Stimulated activated CD8-positive, alpha-beta memory T cell treated with anti-CD3 and anti-CD28 coated beads, Interleukin-15, amount 100 ng/mL, for 1 hour (primary cell): Measurements from ENCODE around the gene MZB1.
A peak's percentile ranks its signal among the peaks of the same experiment; 100 is the strongest.

ENCODE experiments used
- DNase-seq: peaks from one replicate; pipeline ENCODE4 v3.0.0-alpha.2; 2020; ENCODE audit warnings: low read depth

The MZB1 gene, protein sequence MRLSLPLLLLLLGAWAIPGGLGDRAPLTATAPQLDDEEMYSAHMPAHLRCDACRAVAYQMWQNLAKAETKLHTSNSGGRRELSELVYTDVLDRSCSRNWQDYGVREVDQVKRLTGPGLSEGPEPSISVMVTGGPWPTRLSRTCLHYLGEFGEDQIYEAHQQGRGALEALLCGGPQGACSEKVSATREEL

DNA sequence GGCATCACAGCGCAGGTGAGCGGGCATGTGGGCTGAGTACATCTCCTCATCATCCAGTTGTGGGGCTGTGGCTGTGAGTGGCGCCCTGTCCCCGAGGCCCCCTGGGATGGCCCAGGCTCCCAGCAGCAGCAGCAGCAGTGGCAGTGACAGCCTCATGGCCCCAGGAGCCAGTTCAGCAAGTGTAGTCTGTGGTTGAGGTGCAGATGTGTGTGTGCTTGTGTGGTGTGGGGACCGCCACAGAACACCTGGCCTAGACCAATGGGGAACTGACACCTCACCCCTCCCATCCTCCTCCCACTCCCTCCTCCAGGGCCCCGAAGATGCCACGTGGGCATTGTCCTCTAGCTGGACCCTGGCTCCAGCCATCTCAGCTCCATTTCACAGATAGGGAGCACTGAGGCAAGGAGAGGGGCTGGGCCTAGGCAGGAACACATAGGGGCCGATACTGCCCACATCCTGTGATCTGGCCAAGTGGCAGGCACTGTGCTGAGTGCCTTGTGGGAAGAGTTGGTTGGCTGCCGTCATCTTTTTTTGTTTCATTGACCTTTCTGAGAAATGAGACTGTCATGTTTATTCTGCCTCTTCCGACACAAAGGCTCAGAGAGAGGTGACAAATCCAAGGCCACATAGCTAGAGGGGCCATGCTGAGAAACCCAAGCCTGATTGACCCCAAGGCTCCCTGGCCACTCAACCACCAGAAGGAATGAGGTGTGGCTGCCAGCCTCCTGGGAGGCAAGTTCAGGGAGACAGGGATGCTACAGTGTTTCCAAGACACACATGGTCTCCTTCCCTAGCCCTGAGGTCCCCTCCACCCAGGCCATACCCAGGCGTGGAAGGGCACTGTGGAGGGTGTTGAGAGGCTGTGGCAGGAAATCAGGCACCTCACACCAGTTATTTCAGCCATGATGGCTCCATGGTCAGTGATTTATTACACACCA lies at the start of gene MZB1:
Gene MZB1 (minus strand): TSS at position 213 of the 938 bp plus-strand sequence. CDS start 57 bp downstream, at position 156.
- DNase-seq = no peak

DNA sequence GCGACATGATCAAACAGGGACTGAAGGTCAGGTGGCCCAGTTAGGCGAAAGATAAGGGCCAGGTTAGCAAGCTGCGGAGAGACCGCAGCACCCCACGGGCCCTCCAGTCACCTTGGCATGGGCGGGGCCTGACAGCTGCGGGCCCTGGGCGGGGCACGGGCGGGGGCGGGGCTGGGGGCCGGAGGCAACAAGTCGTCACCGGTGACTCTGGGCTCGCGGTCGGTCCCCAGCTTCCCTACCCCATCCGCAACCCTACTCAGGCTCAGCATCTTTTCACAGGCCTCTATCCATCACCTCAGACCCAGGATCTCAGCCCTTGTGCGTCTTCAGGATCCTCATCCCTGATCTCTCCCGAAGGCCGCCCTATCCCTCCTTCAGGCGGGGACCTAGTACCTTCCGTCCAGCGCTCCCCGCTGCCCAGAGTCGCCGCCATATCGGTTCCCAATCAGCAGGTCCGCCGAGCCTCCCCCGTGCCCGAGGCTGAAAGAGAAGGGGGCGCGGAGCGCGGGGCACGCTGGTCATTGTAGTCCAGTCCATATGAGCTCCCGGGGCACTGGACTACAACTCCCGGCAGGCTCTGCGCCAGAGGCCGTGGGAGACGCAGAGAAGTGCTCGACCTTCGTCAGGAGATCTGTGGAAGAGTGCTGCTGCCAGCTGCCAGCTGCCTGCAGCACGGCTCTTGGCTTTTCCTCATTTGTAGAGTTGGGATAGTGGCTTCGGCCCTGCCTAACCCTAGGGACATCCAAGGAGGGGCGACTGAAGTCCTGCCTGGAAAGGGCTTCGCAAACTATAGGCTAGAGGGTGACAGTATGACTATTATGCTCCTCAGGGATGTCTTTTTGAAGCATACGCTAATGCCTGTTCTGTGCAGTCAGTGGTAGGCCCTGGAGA lies 49.5 kb upstream of the MZB1 start, which contains the start of gene DNAJC18:
Gene DNAJC18 (minus strand): TSS at position 513 of the 891 bp plus-strand sequence. CDS start 80 bp downstream, at position 433.
- peak; percentile 81 for DNase-seq

DNA sequence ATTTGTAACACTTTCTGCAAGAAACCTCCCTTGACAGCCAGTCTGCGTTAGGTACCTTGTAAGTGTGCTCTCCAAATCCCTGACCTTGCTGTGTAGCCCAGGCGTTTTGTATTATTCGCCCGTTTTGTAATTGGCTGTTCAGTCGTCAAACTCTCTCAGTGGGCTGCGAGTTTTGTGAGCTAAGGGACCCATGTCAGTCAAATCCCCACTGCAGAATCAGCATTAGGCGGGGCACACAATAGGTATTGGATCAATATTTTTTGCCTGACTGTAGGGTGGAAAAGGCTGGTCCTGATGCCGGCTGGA lies 48.9 kb upstream of the MZB1 start:
- DNase-seq = no peak

DNA sequence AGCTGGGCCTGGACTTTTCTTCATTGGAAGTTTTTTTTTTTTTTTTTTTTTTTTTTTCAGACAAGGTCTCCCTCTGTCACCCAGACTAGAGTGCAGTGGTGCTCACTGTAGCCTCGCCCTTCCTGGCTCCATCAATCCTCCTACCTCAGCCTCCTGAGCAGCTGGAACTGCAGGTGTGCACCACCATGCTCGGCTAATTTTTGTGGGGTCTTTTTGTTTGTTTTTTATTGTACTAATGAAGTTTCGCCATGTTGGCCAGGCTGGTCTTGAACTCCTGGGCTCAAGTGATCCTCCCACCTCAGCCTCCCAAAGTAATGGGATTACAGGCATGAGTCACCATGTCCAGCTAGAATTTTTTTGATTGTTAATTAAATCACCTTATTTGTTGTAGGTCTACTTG lies 46.0 kb upstream of the MZB1 start:
- no peak for DNase-seq

DNA sequence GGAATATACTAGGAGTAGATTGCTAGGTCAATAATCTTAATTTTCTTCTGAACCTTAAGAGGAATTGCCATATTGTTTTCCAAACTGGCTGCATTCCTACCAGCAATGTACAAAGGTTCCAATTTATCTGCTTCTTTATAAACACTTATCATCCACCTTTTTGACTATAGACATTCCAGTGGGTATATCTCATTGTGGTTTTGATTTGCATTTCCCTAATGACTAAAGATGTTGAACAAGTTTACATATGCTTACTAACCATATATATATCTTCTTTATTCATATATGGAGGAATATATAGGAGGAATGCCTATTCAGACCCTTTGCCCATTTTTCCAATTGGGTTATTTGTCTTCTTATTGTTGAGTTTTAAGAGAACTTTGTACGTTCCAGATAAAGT lies 42.0 kb upstream of the MZB1 start:
- no peak for DNase-seq

DNA sequence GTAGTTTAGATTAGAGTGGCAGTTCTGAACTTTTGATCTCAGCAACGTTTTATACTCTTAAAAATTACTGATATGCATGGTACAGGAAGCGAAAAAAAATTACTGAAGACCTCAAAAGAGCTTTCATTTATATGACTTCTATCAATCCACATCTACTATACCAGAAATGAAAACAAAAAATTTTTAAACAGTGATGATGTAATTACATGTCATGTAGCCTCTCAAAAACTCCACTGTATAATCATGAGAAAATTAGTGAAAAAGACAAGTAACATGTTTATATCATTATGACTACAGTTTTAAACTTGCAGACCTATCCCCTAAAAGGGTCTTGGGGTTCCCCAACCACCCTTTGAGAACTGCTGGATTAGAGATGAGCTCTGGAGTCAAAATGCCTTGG lies 40.3 kb upstream of the MZB1 start:
- DNase-seq = no peak

DNA sequence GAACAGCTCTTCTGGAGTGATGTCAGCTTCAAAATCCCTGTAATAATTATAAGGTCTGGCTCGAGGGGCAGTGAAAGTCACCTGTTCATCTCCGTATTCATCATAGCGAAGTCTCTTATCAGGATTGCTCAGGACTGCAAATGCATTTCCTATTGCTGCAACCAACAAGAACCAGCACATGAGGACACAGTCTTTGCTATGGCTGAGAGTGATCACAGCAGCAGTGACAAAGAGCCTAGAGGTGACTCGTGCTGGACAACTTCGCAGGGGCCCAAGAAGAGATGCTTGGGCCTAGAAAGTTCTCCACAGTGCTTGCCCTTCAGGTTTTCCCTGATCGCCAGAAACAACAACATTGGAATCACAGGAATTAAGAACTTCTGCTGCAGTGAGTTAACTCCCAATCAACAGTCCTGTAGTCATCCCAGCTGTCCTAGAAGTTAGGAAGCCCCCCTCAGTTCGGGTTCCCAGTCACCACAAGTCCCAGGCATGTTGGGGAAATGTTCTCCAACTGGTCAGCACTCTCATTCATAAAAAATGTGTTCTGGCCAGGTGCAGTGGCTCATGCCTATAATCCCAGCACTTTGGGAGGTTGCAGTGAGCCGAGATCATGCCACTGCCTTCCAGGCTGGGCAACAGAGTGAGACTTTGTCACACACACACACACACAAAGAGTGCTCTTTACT lies 36.6 kb upstream of the MZB1 start:
- no peak for DNase-seq

DNA sequence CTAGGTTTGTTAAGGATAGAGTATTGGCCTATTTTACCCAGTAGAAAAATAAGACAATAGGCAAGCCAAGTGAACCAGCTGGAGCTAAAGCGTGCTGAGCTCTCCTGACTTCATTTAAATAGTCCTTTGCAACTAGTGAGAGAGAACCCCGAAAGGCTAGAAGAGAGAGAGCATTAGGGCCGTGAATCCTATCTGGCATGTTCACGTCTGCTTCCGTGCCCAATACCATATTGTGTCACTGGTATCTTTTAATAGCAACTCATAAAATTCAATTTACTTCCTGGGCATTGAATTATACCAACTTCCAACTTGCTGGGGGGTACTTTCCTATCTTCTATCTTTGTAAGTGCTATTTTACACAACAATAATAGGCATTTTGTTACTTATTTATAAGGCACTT lies 35.8 kb upstream of the MZB1 start:
- DNase-seq = no peak

DNA sequence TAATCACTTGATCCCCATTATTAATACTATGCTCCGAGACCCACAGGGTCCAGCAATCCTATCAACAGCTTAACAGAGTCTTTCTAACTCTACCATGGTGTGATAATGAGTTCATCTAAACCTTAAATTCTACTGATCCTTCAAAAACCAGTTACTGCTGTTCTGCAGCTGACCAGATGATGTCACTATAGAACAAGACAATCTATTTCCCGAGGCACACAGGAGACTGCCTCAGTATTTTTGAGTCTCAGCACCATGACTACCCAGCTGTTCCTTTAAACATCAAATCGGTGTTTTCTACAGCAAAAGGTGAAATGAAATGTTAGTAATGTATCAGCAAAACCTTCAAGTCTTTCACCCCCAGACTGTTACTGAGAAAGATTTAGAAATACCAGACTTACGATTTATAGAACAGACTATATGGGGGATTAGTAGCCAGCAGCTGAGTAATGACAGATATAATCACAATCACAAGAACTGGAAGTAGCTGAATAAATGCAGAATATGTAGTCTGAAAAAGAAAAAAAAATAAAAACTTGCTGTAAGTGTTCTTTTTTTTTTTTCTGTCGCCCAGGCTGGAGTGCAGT lies 32.7 kb upstream of the MZB1 start:
- DNase-seq = no peak

DNA sequence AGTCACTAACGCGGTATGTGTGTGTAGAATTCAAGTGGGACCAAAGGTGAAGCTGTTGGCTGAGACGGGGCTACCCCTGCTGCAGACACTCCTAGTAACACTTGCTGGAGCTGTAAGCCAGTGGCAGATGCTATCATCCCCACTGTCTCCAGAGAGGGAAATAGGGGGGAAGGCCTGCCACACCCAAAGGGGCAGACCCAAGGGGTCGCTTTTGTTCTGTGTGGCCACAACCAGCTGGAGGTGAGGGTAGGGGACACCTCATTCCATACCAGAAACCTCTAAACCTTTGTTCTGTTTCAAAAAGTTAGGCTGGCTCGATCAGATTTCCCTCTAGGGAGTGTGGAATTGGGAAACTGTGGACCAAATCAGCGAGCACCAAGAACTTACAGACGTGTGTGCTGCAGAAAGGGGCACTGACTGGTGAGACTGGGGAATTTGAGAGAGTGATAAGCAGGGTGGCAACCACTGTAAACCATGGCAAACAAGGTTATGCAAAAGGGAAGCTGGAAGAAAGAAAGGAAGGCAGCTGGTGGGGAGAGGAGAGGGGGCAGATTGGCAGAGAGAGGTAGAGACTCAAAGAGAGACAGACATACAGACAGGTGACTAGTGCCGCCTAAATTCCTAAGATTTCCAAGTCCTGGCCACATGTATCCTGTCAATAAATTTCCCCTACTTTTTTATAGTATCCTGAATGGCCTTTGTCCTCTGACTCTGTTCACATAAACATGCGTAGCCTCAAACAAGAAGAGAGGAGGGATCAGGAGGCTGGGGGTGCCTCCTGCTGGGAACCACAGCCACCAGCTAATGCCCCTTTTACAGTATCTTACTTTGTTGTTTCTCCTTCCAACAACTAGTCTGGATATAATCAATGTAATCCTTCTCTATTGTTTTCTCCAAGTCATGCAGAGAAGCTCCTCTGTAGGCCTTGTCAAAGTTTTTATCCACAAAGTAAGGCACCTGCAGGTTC lies 29.8 kb upstream of the MZB1 start:
- DNase-seq = no peak

DNA sequence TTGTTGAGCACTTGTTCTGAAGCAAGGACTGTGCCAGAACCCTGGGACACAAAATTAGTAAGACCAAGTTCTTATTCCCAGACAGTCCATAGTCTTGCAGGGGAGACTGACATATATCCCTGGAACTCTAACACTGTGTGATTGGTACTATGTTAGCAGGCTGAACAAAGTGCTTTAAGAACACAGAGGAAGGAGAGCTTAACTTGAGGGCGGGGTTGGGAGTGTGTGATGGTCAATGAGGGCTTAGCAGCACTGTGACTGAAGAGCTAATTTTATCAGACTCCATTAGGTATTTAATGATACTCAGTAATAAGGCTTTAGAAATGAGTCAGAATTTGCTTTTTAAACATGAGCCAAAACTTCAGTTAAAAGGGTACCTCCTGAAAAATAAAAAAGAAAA lies 29.1 kb upstream of the MZB1 start:
- no peak for DNase-seq

DNA sequence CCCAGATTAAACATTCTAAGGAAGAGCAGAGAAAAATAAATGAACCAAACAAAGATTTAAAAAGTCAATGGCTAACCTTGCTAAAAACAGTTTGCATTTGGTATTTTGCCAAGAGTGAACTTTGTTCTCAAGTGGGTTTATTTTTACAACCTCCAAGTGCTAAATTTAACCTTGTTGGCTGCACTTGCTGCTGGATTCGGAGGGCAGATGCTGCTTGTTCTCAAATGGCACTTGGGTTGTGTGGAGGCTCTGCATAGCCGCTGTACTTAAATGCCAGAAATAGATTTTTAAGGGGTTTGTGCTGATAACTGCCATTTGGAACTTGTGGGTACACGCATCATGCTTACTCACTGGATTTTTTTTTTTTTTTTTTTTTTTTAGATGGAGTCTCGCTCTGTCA lies 27.5 kb upstream of the MZB1 start:
- no peak for DNase-seq

DNA sequence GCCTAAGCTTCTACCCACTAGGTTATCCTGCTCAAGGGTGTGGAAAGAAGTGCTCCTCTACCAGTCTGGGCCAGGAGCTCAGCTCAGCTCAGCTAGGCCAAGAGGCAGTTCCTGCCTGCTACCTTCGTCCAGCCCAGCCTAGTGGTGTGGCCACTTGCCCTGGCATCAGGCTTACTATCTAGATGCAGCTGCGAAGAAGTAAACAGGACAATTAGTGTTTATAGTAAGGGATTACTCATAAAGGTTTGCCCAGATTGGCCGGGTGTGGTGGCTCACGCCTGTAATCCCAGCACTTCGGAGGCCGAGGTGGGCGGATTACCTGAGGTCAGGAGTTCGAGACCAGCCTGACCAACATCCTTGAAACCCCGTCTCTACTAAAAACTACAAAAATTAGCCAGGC lies 26.9 kb upstream of the MZB1 start:
- DNase-seq = no peak

DNA sequence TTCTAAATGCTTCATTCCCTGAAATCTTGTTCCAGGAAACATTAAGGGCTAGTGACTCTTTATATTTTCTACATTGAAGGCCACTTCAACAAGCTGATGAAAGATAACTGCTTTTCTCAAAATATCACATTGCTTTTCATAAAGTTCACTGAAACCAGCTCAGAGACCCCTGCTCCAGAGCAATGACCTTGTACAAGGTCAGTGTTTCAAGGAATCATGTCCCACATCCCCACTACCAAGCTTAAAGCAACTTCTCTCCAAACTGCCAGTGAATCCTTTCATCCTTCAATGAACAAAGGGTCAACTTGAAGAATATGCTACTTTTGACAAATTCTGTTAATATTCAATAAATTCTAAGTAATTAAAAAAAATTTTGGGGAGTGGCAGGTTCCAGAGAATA lies 26.2 kb upstream of the MZB1 start:
- DNase-seq = no peak

DNA sequence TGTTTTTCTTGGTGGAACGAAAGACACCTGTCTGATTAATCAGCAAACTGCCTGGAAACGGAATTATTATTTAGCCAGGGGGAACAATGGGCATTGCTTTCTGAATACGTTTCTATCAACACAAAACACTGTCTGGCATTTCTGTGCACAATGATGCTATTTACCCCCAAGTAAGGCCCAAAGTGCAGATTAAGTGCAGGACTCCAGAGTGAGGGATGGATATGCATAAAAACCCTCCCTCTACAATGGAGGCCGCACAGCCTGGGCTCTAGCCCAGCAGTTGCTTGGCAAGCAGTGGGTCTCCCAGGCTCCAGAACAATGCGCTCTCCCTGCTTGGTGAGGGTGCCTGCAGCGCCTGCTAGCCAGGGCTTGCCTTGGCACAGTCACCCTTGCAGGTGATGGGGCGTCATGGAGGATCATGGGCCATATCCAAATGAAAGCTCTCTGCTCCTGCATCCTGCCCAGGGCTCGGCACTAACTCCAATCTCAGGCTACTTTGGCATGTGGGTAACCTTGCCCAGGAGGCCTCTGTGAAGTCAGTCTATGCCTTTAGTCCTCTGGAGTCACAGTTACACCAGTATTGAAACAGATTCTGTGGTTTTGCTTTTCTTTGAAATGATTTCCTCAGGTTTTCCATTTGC lies 25.6 kb upstream of the MZB1 start:
- DNase-seq = no peak

DNA sequence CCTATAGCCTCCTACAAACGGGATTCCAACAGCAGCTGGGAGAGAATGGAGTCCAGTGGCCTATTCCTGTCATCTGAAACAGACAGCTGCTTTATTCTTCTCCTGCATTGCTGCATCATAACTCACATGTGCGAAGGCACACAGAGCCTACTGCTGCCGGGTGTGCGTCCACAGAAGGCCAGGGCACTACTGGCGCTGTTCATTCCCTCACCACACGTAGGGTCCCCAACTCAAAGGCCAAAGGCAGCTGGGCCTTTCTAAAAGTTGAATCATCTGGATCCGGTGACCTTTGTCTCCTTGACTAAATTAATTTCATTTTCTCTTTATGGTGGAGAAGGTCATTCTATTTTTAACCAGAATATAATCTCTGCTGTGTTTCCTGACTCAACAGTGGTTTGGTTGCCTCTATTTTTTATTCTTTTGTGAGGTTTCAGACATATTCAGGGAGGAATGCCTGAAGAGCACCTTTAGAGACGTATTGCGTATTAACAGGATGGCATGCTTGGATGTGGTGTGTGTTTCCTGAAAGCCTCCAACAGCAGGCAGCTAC lies 24.9 kb upstream of the MZB1 start:
- no peak for DNase-seq

DNA sequence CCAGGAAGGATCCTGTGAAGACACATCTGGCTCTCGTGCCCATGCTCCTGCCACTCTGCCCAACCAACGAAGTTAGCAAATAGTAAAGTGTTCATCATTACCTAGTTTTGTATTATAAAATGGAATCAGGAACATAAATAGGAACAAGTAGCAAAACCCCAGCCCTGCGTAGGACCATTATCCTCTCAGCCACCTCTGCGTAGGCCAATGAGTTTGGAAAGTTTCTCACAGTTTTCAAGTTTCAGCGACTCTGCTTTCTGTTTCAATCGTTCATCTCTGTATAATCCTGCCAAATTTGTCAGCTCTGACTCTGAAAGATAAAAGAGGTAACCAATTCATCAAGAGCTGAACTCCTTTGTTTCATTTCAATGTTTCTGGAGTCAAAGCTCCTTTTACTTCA lies 24.2 kb upstream of the MZB1 start:
- no peak for DNase-seq

DNA sequence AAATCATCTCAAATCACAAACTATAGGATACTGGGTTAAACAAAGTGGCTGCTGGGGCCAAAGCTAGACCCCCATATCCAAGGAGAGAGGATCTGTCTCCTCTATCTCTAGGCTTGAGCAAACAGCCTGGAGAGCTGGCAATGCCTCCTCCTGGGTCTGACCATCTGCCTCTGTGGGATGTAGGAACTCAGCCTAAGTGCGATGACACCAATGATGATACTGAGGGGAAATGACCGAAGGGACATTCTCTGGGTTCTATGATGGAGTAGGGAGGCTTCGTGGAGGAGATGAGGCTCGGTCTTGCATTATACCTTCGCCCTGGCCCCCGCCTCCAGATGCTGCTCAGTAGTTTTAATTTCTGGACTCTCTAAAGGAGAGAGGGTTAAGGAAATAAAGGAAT lies 23.4 kb upstream of the MZB1 start:
- DNase-seq = no peak

DNA sequence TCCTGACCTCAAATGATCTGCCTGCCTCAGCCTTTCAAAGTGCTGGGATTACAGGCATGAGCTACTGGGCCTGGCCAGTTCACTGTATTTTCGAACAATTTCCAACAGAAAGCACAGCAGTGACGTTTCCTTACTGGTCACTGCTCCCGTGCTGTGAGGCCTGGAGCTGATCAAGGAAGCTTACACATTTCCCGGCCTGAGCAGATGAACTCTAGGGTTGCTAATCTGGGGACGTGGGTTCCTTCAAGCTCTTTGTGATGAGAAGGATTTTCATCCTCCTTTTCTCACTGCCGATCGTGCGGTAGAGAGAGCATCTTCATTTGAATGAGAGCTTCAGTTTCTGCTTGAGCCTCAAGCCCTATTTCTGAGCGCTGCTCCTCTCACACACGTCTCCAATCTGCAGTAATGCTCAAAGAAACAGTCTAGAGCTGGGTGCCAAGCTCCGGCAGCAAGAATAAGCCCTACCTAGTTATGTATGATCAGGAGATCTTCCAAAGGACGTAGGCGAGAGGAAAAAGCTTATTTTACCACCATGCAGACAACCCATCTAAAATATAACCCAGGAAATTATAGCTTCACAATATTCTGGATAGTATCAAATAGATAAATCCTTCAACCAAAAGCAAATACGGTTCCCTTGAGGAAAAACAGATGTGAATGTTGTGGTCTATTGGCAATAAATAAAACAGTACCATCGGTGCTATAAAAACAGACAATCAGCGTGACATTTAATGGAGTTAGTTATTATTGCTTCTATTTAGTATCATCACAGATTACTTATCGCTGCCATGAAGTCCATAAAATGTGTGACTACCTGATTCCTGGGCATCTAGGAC lies 21.5 kb upstream of the MZB1 start:
- DNase-seq = no peak
